WTC11 (cell line): ENCODE measurements around the gene ST8SIA1.

Experiments
- ELF4 ChIP-seq: sonication (generic); formaldehyde crosslinking; IDR thresholded peaks from 2 replicates; pipeline ENCODE4 v1.8.1; 2022; ENCODE audit warnings: low read depth, mild to moderate bottlenecking, moderate library complexity, missing genetic modification reagents
- FOXP4 ChIP-seq: sonication (generic); formaldehyde crosslinking; IDR thresholded peaks from 2 replicates; pipeline ENCODE4 v1.8.0; 2022; ENCODE audit warnings: mild to moderate bottlenecking, missing genetic modification reagents
- JAZF1 ChIP-seq: fragments of 250-450 bp; sonication (Bioruptor Pico); IDR thresholded peaks from 2 replicates; pipeline ENCODE4 v1.9.0; 2021; ENCODE audit warnings: moderate library complexity, mild to moderate bottlenecking, inconsistent platforms

GRCh38 chr12:22325218-22325617, 9.3 kb downstream of the ST8SIA1 start:
- TF ChIP-seq FOXP4 (CRISPR knock-in tag) (no peak), ELF4 (CRISPR knock-in tag) (no peak), JAZF1 (no peak)
